Naive B cell (primary cell): Measurements from ENCODE around the gene FXYD2. TPM values are rescaled to one million over a fixed set of nuclear protein-coding genes. Genes with fewer than 3 reads are reported as not detected.
A peak's percentile ranks its signal among the peaks of the same experiment; 100 is the strongest.
"Not testable (repeated sequence)": the region's sequence is repeated elsewhere in the genome, so short reads cannot be mapped to it uniquely, and the experiment has no call there.

Source experiments
- ATAC-seq, 2 donors: fragments of 150-1000 bp; cut with Tn5 transposase; 2 replicates each; pipeline ENCODE4 v1.10.0; 2021; ENCODE audit warnings: low read depth in 2 of 2, mild to moderate bottlenecking in 2 of 2, moderate library complexity in 2 of 2
- DNase-seq: peaks from one replicate; pipeline ENCODE4 v3.0.0; 2022
- H3K27ac Mint-ChIP-seq, 6 donors: one replicate each; pipeline ENCODE4 v1.8.0; 2020 to 2022; ENCODE audit warnings: mild to moderate bottlenecking in 6 of 6, mixed read lengths in 6 of 6, moderate library complexity in 5 of 6, inconsistent platforms in 2 of 6
- H3K27me3 Mint-ChIP-seq, 3 donors: one replicate each; pipeline ENCODE4 v1.8.0; 2021 to 2022; ENCODE audit warnings: mixed read lengths in 3 of 3, mild to moderate bottlenecking in 1 of 3
- H3K36me3 Mint-ChIP-seq, 2 donors: one replicate each; pipeline ENCODE4 v1.8.0; 2020 to 2022; ENCODE audit warnings: mixed read lengths in 2 of 2, inconsistent platforms in 1 of 2, mild to moderate bottlenecking in 1 of 2
- H3K4me1 Mint-ChIP-seq, 3 donors: one replicate each; pipeline ENCODE4 v1.8.0; 2020 to 2022; ENCODE audit warnings: mixed read lengths in 3 of 3, inconsistent platforms in 1 of 3, mild to moderate bottlenecking in 1 of 3, moderate library complexity in 1 of 3
- H3K4me3 Mint-ChIP-seq, 8 donors: one replicate each; pipeline ENCODE4 v1.8.0; 2020 to 2022; ENCODE audit warnings: mild to moderate bottlenecking in 8 of 8, mixed read lengths in 8 of 8, moderate library complexity in 8 of 8, inconsistent platforms in 2 of 8
- H3K9me3 Mint-ChIP-seq, 7 donors: one replicate each; pipeline ENCODE4 v1.8.0; 2020 to 2022; ENCODE audit warnings: mixed read lengths in 7 of 7, mild to moderate bottlenecking in 5 of 7, inconsistent platforms in 2 of 7, moderate library complexity in 1 of 7
- polyA plus RNA-seq, 6 donors: library from polyadenylated mRNA; unstranded; fragments of 300-500 nt; fragmentation: Illumina TruSeq; gene quantifications; one replicate each; pipeline ENCODE4 v1.2.3, GENCODE V29; 2021; ENCODE audit warnings: low read depth in 6 of 6

The FXYD2 gene
- polyA plus RNA-seq = 1 to 10 TPM in 1 of 6 donors, under 1 TPM in 2, not detected in 3; 0.74 to 4.0 (median 0.75) TPM

GRCh38 chr11:117824571-117825537, at the start of gene FXYD2:
Gene FXYD2, minus strand, starts transcription at chr11:117824744. Its CDS starts 66 bp downstream, at chr11:117824678.
- Mint-ChIP-seq H3K36me3 (no peaks in the 10 kb centered on the region), H3K27me3 (peaks cover 41 to 53% (median 49%) of the 10 kb centered on the region in 3 donors), H3K9me3 (no peaks in the 10 kb centered on the region), H3K4me3 (peak within 1 kb of the TSS in 1 of 8 donors; percentile 30), H3K27ac (peak within 1 kb of the TSS in 1 of 6 donors; percentile 93), H3K4me1 (peaks cover 28 to 60% (median 36%) of the 10 kb centered on the region in 3 donors)
- no peak for DNase-seq
- ATAC-seq = no peak

DNA sequence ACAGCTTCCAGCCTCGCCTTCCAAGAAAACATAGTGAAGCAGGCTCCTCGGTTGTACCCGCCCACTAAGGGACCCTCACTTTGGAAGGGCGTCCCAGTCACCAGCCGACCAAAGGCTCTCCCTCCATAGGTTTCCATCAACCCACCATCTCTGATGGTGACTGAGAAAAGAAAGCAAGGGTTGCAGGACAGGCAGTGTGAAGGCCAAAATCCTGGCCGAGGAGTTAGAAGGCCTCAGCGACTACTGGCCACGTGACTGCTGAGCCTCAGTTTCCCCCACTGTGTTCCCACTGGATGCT, 49.2 kb upstream of the FXYD2 start:
- Mint-ChIP-seq H3K4me1 (peaks cover 17 to 38% (median 21%) of the 10 kb centered on the region in 3 donors), H3K27ac (peak overlapping the region in 1 of 6 donors; percentile 56), H3K9me3 (peaks cover 0 to 3% (median 0%) of the 10 kb centered on the region in 7 donors), H3K4me3 (peak overlapping the region in 2 of 8 donors; percentile 30 to 41), H3K27me3 (peaks cover 50 to 80% (median 77%) of the 10 kb centered on the region in 3 donors), H3K36me3 (peaks cover 0 to 5% of the 10 kb centered on the region in 2 donors)
- ATAC-seq (no peak), DNase-seq (no peak)

GRCh38 chr11:117872975-117873827, 48.7 kb upstream of the FXYD2 start:
- peaks cover 17 to 38% (median 21%) of the 10 kb centered on the region in 3 donors for H3K4me1 Mint-ChIP-seq
- no peak for ATAC-seq
- DNase-seq = no peak
- H3K36me3 Mint-ChIP-seq = no peaks in the 10 kb centered on the region
- peaks cover 0 to 2% (median 0%) of the 10 kb centered on the region in 7 donors for H3K9me3 Mint-ChIP-seq
- no peak overlapping the region for H3K4me3 Mint-ChIP-seq
- peaks cover 48 to 76% (median 74%) of the 10 kb centered on the region in 3 donors for H3K27me3 Mint-ChIP-seq
- H3K27ac Mint-ChIP-seq = peak overlapping the region in 2 of 6 donors; percentile 43 to 56

DNA sequence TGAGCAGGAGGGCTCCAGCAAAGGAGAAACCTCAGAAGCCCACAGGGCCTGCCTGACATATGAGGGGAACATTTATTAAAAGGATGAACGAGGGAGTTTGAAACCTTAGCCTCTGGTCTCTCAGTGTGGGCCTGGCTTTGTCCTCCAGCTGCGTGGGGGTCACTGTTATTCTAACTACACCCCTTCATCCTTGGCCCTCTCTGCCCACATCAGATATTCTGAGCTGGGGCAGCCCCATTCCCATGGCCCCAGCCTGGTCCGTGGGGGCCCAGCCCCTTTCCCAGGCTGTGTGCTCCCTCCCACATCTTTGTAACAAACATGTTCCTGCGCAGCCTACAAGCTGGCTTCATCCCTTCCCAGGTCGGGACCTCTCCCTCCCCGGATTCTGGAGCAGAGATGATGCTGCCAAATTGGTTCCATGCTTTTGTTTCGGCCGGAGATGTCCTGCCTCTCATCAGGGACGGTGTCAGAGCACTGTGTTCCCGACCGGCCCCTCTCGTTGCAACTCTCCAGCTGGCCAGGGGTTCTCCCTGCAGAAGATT, 47.9 kb upstream of the FXYD2 start:
- no peaks in the 10 kb centered on the region for H3K36me3 Mint-ChIP-seq
- no peak overlapping the region for H3K4me3 Mint-ChIP-seq
- H3K4me1 Mint-ChIP-seq = peaks cover 17 to 35% (median 21%) of the 10 kb centered on the region in 3 donors
- peaks cover 46 to 76% (median 67%) of the 10 kb centered on the region in 3 donors for H3K27me3 Mint-ChIP-seq
- no peaks in the 10 kb centered on the region for H3K9me3 Mint-ChIP-seq
- no peak overlapping the region for H3K27ac Mint-ChIP-seq
- ATAC-seq (no peak), DNase-seq (no peak)

DNA sequence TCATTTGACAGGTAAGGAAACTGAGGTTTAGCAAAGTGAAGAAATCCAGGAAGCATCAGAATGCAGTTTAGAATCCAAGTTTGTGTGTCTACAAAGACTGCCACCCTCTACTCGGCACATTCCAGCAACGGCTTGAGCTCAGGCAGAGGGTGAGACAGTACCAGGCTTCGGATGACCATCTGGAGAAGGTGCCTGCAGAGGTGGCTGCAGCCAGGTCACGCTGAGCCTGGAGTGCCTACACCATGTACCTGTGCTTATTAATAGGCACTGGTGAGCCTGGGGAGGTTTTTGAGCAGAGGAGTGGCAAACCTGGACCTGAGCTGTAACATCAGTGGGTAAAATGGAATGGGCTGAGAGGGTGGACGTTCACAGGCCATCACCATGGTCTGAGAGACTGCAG, 47.2 kb upstream of the FXYD2 start:
- Mint-ChIP-seq H3K4me3 (peak overlapping the region in 1 of 8 donors; percentile 61), H3K36me3 (no peaks in the 10 kb centered on the region), H3K27ac (no peak overlapping the region), H3K27me3 (peaks cover 46 to 69% (median 60%) of the 10 kb centered on the region in 3 donors), H3K9me3 (no peaks in the 10 kb centered on the region), H3K4me1 (peaks cover 17 to 29% (median 21%) of the 10 kb centered on the region in 3 donors)
- DNase-seq (no peak), ATAC-seq (no peak)

- no peaks in the 10 kb centered on the region for H3K36me3 Mint-ChIP-seq
- H3K9me3 Mint-ChIP-seq = no peaks in the 10 kb centered on the region
- H3K27ac Mint-ChIP-seq = no peak overlapping the region
- DNase-seq (no peak), ATAC-seq (no peak)
- peaks cover 15 to 26% (median 19%) of the 10 kb centered on the region in 3 donors for H3K4me1 Mint-ChIP-seq
- peaks cover 46 to 65% (median 54%) of the 10 kb centered on the region in 3 donors for H3K27me3 Mint-ChIP-seq
- H3K4me3 Mint-ChIP-seq = no peak overlapping the region
Measured at GRCh38 chr11:117871160-117871559, 46.6 kb upstream of the FXYD2 start.

- H3K27ac Mint-ChIP-seq = no peak overlapping the region
- DNase-seq (no peak), ATAC-seq (no peak)
- H3K27me3 Mint-ChIP-seq = peaks cover 42 to 57% (median 52%) of the 10 kb centered on the region in 3 donors
- no peak overlapping the region for H3K4me3 Mint-ChIP-seq
- H3K9me3 Mint-ChIP-seq = no peaks in the 10 kb centered on the region
- H3K4me1 Mint-ChIP-seq = peaks cover 6 to 18% (median 15%) of the 10 kb centered on the region in 3 donors
- H3K36me3 Mint-ChIP-seq = no peaks in the 10 kb centered on the region
Measured at GRCh38 chr11:117870103-117870952, 45.8 kb upstream of the FXYD2 start.

GRCh38 chr11:117869604-117870003, 45.1 kb upstream of the FXYD2 start:
- DNase-seq (no peak), ATAC-seq (no peak)
- Mint-ChIP-seq H3K4me3 (no peak overlapping the region), H3K36me3 (no peaks in the 10 kb centered on the region), H3K9me3 (no peaks in the 10 kb centered on the region), H3K27ac (no peak overlapping the region), H3K4me1 (peaks cover 0 to 11% (median 9%) of the 10 kb centered on the region in 3 donors), H3K27me3 (peaks cover 36 to 50% (median 49%) of the 10 kb centered on the region in 3 donors)

GRCh38 chr11:117868815-117869561, 44.4 kb upstream of the FXYD2 start:
- H3K27ac Mint-ChIP-seq = no peak overlapping the region
- no peak for DNase-seq
- no peaks in the 10 kb centered on the region for H3K36me3 Mint-ChIP-seq
- H3K9me3 Mint-ChIP-seq = no peaks in the 10 kb centered on the region
- no peak overlapping the region for H3K4me3 Mint-ChIP-seq
- peaks cover 0 to 5% (median 4%) of the 10 kb centered on the region in 3 donors for H3K4me1 Mint-ChIP-seq
- ATAC-seq = no peak
- peaks cover 32 to 44% (median 43%) of the 10 kb centered on the region in 3 donors for H3K27me3 Mint-ChIP-seq

GRCh38 chr11:117868088-117868487, 43.5 kb upstream of the FXYD2 start:
- no peak for DNase-seq
- H3K27me3 Mint-ChIP-seq = peaks cover 23 to 40% (median 34%) of the 10 kb centered on the region in 3 donors
- peaks cover 0 to under 1% (median 0%) of the 10 kb centered on the region in 3 donors for H3K4me1 Mint-ChIP-seq
- H3K36me3 Mint-ChIP-seq = no peaks in the 10 kb centered on the region
- no peaks in the 10 kb centered on the region for H3K9me3 Mint-ChIP-seq
- no peak overlapping the region for H3K4me3 Mint-ChIP-seq
- H3K27ac Mint-ChIP-seq = no peak overlapping the region
- ATAC-seq = no peak

DNA sequence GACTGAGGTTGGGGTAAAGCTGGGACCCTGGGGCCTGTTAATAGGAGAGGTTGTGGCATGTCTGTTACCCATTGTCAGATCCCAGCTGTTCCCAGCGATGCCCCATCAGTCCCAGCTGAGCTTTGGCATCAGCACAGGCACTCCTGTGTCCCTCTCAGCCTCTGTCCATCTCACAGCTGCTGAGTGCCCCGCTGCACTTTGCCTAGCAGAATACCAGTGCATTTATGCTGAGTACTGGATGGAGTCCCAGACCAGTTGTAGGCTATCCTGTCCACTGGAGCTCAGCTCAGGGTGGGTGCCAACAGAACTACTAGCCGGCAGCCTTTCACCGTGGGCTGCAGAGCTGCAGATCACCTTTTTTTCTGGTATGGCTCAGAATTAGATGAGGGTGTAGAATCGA, 42.0 kb upstream of the FXYD2 start:
- Mint-ChIP-seq H3K27me3 (peaks cover 17 to 34% (median 28%) of the 10 kb centered on the region in 3 donors), H3K9me3 (no peaks in the 10 kb centered on the region), H3K36me3 (no peaks in the 10 kb centered on the region), H3K27ac (peak overlapping the region in 2 of 6 donors; percentile 5 to 57), H3K4me1 (no peaks in the 10 kb centered on the region), H3K4me3 (no peak overlapping the region)
- no peak for DNase-seq
- ATAC-seq = no peak

DNA sequence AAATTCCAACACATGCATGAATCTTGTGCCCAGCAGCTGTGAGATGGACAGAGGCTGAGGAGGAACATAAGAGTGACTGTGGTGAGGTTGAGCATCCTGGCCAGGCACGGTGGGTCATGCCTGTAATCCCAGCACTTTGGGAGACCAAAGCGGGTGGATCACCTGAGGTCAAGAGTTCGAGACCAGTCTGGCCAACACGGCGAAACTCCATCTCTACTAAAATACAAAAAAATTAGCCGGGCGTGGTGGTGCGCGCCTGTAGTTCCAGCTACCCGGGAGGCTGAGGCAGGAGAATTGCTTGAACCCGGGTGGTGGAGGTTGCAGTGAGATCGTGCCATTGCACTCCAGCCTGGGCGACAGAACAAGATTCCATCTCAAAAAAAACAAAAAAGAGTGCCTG, 41.0 kb upstream of the FXYD2 start:
- H3K27ac Mint-ChIP-seq, ATAC-seq, H3K4me1 Mint-ChIP-seq, H3K9me3 Mint-ChIP-seq, H3K4me3 Mint-ChIP-seq, DNase-seq, H3K36me3 Mint-ChIP-seq: not testable (repeated sequence)
- peaks cover 21 to 29% (median 27%) of the 10 kb centered on the region in 3 donors for H3K27me3 Mint-ChIP-seq
